Middle frontal gyrus (tissue), 1 donor: ENCODE data around the gene SPRY4.
"Not testable (repeated sequence)": the region's sequence is repeated elsewhere in the genome, so short reads cannot be mapped to it uniquely, and the experiment has no call there.

Experiments used
- DNase-seq: peaks from one replicate; pipeline ENCODE4 v3.0.0-alpha.2; 2015; ENCODE audit warnings: low spot score; ENCODE audit errors: extremely low spot score

SPRY4 gene

GRCh38 chr5:142315096-142315900 lies 9.5 kb downstream of the SPRY4 start:
- no peak for DNase-seq

DNA sequence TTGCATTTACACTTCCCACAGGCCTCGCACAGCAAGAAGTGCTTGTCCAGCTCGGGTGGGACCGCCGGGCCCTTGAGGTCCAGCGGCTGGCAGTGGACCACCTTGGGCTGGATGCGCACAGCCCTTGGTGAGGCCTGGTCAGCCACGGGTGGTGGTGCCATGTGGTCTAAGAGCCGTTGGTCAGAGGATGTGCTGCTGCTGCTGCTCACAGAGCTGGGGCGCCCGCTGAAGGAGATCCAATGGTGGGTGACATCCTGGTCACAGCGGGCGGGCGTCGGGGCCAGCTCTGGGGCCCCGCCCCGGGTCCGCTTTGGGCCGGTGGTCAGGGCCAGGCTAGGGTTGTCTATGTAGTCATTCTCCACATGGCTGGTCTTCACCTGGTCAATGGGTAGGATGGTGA lies 10.2 kb downstream of the SPRY4 start:
- no peak for DNase-seq

DNA sequence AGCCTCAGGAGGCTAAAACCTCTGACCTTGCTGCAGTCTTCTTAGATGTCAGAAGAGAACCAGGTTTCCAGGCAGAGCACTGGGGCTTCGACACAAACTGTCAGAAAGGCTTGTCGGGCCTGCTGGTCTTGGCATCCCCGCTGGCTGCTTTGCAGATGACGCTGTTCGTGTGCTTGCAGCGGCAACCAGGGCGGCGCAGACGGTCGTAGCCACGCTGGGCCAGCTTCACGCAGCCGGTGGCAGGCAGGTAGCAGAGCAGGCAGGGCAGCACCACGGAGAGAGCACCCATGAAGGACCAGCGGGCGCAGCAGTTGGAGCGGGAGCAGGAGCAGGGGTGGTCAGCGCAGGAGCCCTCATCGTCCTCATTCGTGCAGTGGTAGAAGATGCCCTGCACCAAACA lies 10.7 kb downstream of the SPRY4 start:
- DNase-seq = no peak

- no peak for DNase-seq
Observed at GRCh38 chr5:142313682-142314081, 11.1 kb downstream of the SPRY4 start.

GRCh38 chr5:142313275-142313674 lies 11.5 kb downstream of the SPRY4 start:
- DNase-seq = no peak

GRCh38 chr5:142312399-142312798 lies 12.4 kb downstream of the SPRY4 start:
- DNase-seq = no peak

GRCh38 chr5:142311725-142312124 lies 13.1 kb downstream of the SPRY4 start:
- DNase-seq = no peak

- DNase-seq = no peak
Observed at GRCh38 chr5:142310803-142311202, 14.0 kb downstream of the SPRY4 start.

DNA sequence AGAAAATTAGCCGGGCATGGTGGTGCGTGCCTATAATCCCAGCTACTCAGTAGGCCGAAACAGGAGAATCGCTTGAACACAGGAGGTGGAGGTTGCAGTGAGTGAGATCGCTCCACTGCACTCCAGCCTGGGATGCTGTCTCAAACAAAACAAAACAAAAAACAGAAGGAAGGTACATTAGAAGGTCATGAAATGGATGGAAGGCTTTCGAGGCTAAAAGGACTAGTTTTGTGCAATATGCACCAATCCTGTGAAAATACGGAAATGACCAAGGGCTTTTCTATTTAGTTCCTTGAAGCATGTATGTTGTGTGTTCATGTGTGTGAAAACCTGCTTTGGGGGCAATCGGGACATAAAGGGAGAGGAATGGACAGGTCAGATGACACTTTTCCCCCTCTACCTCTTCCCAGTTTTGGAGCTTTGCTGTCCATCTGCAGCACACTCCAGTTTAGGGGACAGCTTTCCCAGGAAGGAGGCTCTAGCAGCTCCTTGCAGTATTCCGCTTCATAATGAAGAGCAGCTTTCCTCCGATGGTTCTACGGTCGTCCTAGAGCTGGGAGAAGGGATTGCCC lies 15.0 kb downstream of the SPRY4 start:
- no peak for DNase-seq

- no peak for DNase-seq
Observed at GRCh38 chr5:142308358-142308757, 16.5 kb downstream of the SPRY4 start.

DNA sequence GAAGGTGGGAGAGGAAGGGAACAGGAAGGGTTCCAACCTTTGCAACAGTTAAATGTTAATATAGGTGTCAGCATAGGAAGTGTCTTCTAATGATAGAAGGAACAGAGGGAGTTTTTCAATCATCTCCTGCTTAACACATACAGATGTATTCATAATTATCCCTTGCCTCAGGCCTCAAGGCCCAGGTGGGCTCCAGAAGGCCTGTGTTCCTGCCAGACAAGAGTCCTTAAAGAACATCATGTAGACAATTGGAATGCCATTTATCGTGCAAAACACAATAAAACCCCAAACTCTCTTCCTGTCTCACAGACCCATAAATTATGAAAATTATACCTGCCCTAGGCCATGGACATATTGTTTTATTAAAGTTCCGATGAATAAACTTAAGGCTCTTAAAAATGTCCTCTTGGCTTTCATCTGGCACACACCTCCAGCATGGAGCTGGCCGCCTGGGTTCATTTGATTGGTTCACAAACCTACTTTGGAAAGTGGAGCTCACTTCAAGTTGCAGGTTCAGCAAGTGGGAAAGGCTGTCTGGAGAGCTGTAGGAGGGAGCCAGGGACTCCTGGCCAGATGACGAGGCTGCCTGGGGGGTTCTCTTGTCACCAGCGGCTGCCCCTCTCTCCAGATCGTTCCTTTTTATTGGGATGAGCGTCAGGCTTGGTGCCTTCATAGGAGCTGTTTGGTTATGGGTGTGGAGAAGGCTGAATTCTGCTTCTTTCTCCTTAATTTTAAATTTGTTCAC lies 17.5 kb downstream of the SPRY4 start:
- no peak for DNase-seq

GRCh38 chr5:142306077-142306502 lies 18.7 kb downstream of the SPRY4 start:
- DNase-seq = no peak

DNA sequence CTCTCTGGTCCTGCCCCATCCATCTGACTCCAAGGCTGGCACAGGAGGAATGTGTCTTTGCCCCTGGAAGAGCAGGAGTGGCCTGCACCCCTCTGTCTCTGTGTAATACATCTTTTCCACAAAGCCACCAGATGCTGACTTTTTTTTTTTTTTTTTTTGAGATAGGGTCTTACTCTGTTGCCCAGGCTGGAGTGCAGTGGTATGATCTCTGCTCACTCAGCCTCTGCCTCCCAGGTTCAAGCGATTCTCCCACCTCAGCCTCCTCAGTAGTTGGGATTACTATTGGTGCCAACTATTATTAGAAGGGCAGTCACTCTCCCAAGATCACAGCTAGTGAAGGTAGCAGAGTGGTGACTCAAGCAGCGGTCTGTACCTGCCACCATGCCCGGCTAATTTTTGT lies 19.6 kb downstream of the SPRY4 start:
- DNase-seq = no peak

DNA sequence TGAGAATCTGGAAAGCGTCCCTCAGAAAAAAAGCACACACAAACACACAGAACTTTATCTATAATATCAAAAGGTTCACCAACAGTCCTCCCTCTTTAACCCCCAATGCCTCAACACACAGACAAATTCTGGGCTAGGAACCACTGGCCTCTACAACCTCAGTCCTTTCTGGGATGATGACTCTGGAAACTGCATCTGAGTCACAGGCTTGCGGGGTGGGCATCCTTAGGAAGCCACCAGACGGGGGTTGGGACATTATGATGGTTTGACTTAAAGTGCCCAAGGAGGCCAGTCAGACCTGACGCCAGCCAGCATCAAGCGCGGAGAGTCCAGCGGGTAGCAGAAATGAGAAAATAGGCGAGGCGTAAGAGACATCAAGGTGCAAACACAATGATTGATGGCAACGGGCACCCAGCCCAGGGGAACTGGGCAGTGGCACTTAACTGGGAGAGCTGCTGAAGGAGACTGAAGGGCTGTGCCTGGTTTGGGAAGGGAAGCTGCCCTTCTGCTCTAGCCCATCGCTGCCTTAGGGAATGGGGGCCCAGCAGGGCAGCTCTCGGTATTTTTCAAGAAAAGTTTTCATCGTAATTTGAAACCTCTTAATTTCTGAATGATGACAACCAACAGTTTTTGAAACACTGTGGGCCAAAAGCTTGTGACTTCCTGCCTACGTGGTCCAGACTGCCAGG lies 20.7 kb downstream of the SPRY4 start:
- DNase-seq = no peak

DNA sequence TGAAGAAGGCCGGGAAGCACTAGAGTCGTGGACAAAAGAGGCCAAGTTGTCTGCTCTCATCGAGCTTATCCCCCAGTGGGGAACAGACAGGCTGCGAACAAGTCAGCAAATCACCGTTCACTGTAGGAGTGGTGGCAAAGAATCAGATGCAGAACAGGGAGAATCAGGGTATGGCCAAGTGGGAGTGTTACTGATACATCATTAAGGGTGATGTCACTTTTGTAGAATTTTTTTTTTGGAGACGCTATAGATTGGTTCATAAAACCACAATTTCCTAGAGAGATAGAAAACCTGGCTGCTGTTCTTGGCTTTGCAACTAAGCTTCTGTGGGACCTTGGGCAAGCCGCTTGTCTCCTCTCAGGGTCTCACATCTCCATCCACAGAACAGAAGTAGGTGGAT lies 21.3 kb downstream of the SPRY4 start:
- no peak for DNase-seq

DNA sequence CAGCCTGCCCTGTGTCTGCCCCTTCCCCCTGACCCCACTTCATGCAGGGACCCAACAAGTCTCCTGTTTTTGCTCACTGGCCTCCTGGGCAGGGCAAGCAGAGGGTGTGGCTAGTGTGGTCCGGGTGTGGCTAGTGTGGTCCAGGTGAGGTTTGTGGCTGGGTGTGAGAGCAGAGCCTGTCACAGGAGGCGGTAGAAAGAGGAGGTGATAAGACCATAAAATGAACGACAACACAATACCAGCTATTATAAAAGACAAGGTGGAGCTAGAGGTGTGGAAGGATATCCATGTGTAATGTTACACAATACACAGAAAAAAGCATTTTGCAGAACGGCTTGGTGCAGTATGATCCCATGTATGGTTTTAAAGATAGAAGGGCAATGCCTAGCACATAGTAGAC lies 23.3 kb downstream of the SPRY4 start:
- DNase-seq = no peak

DNA sequence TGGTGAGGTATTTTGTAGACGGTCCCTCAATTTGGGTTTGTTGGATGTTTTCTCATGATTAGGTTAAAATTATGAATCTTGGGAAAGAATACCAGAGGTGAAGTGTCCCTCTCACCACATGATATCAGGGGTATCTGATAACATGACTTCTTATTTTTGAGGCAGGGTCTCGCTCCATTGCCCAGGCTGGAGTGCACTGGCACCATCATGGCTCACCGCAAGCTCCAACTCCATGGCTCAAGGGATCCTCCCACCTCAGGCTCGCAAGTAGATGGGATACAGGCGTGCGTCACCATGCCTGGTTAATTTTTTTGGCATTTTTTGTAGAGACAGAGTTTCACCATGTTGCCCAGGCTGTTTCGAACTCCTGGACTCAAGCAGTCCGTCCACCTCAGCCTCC lies 24.1 kb downstream of the SPRY4 start:
- DNase-seq = no peak

DNA sequence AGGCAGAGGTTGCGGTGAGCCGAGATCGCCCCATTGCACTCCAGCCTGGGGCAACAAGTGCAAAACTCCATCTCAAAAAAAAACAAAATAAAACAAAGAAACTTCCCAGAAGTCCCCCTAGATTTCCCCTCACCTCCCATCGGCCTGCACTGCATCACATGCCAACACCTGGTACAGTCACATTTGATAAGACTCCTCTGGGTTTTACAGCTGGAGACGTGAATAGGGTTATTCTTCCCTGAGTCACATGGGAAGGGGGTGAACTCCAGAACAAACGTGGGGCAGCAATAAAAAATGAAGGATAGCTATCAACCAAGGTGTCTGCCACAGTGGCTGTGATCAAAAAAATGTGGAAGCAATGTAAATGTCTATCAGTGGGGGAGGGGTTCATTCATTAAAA lies 26.0 kb downstream of the SPRY4 start:
- DNase-seq = no peak

DNA sequence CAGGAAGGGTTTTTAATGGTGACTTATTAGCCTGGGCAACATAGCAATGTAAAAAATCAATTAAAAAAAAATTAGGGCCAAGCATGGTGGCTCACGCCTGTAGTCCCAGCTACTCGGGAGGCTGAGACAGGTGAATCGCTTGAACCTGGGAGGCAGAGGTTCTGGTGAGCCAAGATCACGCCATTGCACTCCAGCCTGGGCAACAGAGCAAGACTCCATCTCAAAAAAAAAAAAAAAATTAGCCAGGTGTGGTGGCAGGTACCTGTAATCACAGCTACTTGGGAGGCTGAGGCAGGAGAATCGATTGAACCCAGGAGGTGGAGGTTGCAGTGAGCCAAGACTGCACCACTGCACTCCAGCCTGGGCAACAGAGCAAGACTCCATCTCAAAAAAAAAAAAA lies 27.0 kb downstream of the SPRY4 start:
- not testable (repeated sequence) for DNase-seq

GRCh38 chr5:142296914-142297417 lies 27.9 kb downstream of the SPRY4 start:
- DNase-seq = no peak

GRCh38 chr5:142295960-142296860 lies 28.6 kb downstream of the SPRY4 start:
- DNase-seq = no peak
